Measurements from ENCODE around the gene CDH23.

CDH23 gene

GRCh38 chr10:71644307-71645180 lies 247.8 kb downstream of the CDH23 start:
- TF ChIP-seq CTCF (IDR thresholded peaks at IDR 0.05; ENCODE audit: insufficient read depth, low read depth, low read length, missing control alignments), result no peak
- no peak for DNase-seq (ENCODE audit: low read depth)
- H3K4me3 ChIP-seq (ENCODE audit: low read length), result no peak overlapping the region

- no peak overlapping the region for H3K4me3 ChIP-seq (ENCODE audit: low read length)
- no peak for TF ChIP-seq CTCF (IDR thresholded peaks at IDR 0.05; ENCODE audit: insufficient read depth, low read depth, low read length, missing control alignments)
- DNase-seq (ENCODE audit: low read depth), result no peak
Measured at GRCh38 chr10:71645185-71645584, 248.5 kb downstream of the CDH23 start.

GRCh38 chr10:71646037-71646436 lies 249.3 kb downstream of the CDH23 start:
- no peak for DNase-seq (ENCODE audit: low read depth)
- no peak for TF ChIP-seq CTCF (IDR thresholded peaks at IDR 0.05; ENCODE audit: insufficient read depth, low read depth, low read length, missing control alignments)
- no peak overlapping the region for H3K4me3 ChIP-seq (ENCODE audit: low read length)

GRCh38 chr10:71646592-71647292 lies 250.0 kb downstream of the CDH23 start:
- H3K4me3 ChIP-seq (ENCODE audit: low read length), result no peak overlapping the region
- DNase-seq (ENCODE audit: low read depth), result no peak
- no peak for TF ChIP-seq CTCF (IDR thresholded peaks at IDR 0.05; ENCODE audit: insufficient read depth, low read depth, low read length, missing control alignments)

- DNase-seq (ENCODE audit: low read depth), result no peak
- TF ChIP-seq CTCF (IDR thresholded peaks at IDR 0.05; ENCODE audit: insufficient read depth, low read depth, low read length, missing control alignments), result peak; percentile 18
- H3K4me3 ChIP-seq (ENCODE audit: low read length), result no peak overlapping the region
Measured at GRCh38 chr10:71647526-71648253, 251.0 kb downstream of the CDH23 start.

GRCh38 chr10:71648254-71648932 lies 251.7 kb downstream of the CDH23 start:
- DNase-seq (ENCODE audit: low read depth), result peak; percentile 7
- H3K4me3 ChIP-seq (ENCODE audit: low read length), result no peak overlapping the region
- no peak for TF ChIP-seq CTCF (IDR thresholded peaks at IDR 0.05; ENCODE audit: insufficient read depth, low read depth, low read length, missing control alignments)

All from epithelial cell of esophagus (primary cell).